UCSD-AML1 (cell line): Measurements from ENCODE around the gene PPWD1.

Source experiments
- DNase-seq: peaks from one replicate; lab custom pipeline; 2025; ENCODE audit not compliant: unreplicated experiment; lab: John Stamatoyannopoulos, UW

Gene PPWD1

DNA sequence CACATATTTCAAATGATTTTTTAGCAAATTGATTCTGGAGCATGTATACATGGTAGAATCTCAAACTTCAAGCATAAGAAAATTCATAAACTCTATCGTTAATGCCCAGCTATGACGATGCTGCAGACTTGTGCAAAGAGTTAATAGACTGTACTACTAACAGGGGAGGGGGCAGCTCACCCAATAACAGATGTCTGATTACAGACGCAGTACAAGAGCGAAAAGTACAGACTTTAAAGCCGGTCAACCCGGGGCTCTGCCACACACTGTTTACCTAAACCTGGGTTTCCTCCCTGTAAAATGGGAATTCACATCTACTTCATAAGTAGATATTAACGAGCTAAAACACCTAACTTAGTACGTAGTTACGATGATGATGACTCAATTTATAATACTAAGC, 60.4 kb downstream of the PPWD1 start:
- no peak for DNase-seq

DNA sequence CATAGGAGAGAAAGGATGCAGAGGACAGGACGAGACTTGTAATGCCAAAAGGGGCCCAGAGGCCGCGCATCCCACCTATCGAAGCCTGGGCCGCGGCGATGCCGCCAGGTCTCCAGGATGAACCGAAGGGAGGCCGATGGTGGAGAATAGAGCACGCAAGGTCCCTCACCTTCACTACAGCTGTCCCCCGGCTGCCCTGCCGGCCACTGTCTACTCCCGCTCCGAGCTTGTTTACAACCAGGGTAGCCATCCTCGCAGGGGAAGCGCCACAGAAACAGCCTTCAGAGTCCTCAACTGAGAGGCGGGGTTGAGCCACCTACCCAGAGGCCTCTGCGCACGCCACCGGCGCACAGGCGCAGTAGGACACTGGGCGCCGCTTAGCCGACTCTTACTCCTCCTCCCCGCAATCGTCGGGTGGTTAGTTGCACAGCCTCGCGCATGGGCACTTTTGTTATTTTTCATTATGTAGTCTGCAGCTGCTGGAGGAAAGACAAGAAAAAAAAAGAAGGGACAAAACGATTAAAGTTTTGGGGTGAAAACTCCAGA, 61.0 kb downstream of the PPWD1 start, which contains the start of gene TRIM23:
TSS of gene TRIM23 (minus strand) at position 309 of the 546 bp plus-strand sequence. CDS start at position 250, 59 bp downstream.
- DNase-seq: peak; percentile 91

DNA sequence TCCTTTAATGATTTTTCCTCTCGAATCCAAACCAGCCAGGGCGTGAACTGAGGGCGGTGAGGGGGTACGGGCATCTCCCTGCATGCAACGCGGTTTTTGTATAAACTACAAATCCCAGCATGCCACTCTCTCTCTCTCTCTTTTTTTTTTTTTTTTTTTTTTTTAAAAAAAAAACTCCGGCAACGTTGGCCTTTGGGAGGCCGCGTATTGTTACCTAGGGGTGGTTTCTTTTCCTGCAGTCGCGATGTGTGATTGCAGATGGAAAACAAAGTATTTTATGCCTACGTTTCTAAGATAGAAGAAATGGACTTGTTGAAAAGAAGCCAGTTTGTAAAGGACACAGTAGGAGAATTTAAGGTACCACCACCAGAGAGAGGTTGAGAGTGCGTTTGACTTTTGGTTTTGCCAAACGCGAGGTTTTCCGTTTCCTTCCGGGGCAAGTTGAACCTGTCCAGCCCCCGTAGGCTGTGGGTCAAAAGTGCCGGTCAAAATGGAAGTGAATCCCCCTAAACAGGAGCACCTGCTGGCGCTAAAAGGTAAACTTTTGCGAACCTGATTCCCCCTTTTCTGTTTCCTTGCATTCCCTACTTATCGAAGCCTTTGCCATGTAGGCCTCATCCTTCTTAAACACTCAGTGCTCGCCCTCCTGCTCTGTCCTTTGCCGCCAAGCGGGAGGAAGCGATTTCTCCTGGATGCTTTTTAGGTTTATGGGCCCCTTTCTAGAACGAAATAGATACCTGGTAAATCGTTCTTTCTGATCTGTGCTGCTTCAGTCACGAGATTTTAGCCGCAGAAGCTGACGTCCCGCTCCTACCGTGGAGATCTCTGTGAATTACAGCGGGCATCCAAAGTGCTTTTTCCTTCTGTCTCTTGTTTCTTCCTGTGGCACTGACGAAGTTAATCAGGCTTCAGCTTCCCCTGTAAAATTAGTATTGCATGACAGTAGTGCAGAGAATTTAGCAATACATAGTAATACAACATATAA, 61.8 kb downstream of the PPWD1 start, which contains the start of the genes SHLD3 and TRAPPC13:
TSS of gene SHLD3 (plus strand) at position 457 of the 985 bp plus-strand sequence. CDS start 4,561 bp downstream, outside the sequence.
TSS of gene TRAPPC13 (plus strand) at position 457 of the 985 bp plus-strand sequence. CDS start at position 491, 34 bp downstream.
- peak; percentile 67 for DNase-seq

DNA sequence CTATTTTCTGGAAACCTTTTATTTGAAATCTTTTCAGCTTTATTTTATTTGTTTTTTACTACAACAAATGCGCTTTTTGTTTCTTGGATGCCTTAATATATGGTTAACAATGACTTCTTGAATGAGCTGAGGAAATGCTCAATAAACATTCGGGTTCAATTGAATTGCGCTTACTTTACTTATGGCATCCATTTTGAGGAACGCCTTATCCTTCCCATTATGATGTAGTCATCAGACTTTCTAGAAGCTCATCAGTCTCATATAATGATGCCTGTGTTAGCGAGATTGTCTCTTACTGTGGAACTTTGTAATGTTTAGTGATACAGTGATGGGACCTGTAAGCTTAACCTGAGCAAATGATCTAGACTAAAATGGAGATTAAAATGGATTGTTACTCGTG, 62.6 kb downstream of the PPWD1 start:
- no peak for DNase-seq

DNA sequence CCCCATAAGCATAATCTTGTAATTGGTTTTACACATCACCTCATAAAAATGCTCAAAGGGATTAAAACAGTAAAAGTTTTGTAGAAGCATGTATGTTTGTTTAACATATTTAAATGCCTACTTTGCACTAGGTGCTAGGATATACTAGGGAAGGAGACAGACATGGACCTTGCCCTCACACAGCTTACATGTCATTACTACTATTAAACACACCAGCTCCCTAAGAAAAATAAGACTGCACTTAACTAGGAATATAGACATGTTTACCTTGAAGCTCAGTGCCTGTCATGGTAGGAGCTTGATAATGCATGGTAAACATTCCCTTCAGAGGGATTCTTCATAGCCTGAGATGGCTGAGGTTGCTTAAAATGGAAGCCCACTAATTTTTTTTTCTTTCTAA, 67.9 kb downstream of the PPWD1 start:
- DNase-seq: no peak
